PC-3 (cell line): ENCODE data around the gene SEC23B.

Experiments
- CTCF ChIP-seq: fragments of 300-600 bp; sonication (generic); conservative IDR thresholded peaks from 2 replicates; pipeline ENCODE4 v1.5.1; 2017; ENCODE audit warnings: antibody characterized with exemption, low read depth, mild to moderate bottlenecking, low read length
- EZH2 ChIP-seq: fragments of 300-600 bp; sonication (generic); IDR thresholded peaks from one replicate; pipeline ENCODE4 v1.6.1; 2017; ENCODE audit warnings: antibody characterized with exemption, mild to moderate bottlenecking, low read length; ENCODE audit not compliant: unreplicated experiment

- TF ChIP-seq CTCF: no peak
- TF ChIP-seq EZH2: no peak
Measured at GRCh38 chr20:18497603-18498002, 10.1 kb upstream of the SEC23B start.
